GM23338 (cell line): Measurements from ENCODE around the gene SMARCA2. TPM values are rescaled to one million over a fixed set of nuclear protein-coding genes. Genes with fewer than 3 reads are reported as not detected.

Experiments
- ATAC-seq: fragments of 200-7000 bp; cut with Tn5 transposase; 3 replicates; pipeline ENCODE4 v1.9.1; 2020
- DNase-seq: peaks from one replicate; pipeline ENCODE4 v3.0.0-alpha.2; 2015; ENCODE audit warnings: low spot score
- H2AFZ ChIP-seq: fragments of 200-600 bp; sonication (generic); 2 replicates; pipeline ENCODE4 v1.8.0; 2016; ENCODE audit warnings: antibody characterized with exemption, mild to moderate bottlenecking, moderate library complexity
- H3F3A ChIP-seq: fragments of 200-600 bp; sonication (generic); replicated peaks from 2 replicates; pipeline ENCODE4 v1.8.0; 2017; ENCODE audit warnings: antibody characterized with exemption, mixed run types, low read depth
- H3K27ac ChIP-seq: fragments of 200-600 bp; sonication (generic); 2 replicates; pipeline ENCODE4 v1.6.1; 2016; ENCODE audit warnings: low read depth
- H3K27me3 ChIP-seq: fragments of 200-600 bp; sonication (generic); 2 replicates; pipeline ENCODE4 v1.8.0; 2016; ENCODE audit warnings: mild to moderate bottlenecking, mixed run types, moderate library complexity; ENCODE audit not compliant: insufficient read depth
- H3K36me3 ChIP-seq: fragments of 200-600 bp; sonication (generic); 2 replicates; pipeline ENCODE4 v1.8.0; 2016; ENCODE audit warnings: mild to moderate bottlenecking; ENCODE audit not compliant: insufficient read depth
- H3K4me1 ChIP-seq: fragments of 200-600 bp; sonication (generic); 2 replicates; pipeline ENCODE4 v1.8.0; 2016; ENCODE audit warnings: mild to moderate bottlenecking, moderate library complexity; ENCODE audit not compliant: insufficient read depth
- H3K4me2 ChIP-seq: fragments of 200-600 bp; sonication (generic); 2 replicates; pipeline ENCODE4 v1.7.1; 2017; ENCODE audit warnings: mixed run types
- H3K4me3 ChIP-seq: fragments of 200-600 bp; sonication (generic); 2 replicates; pipeline ENCODE4 v1.6.1; 2016; ENCODE audit warnings: mixed run types
- H3K79me2 ChIP-seq: fragments of 200-600 bp; sonication (generic); replicated peaks from 2 replicates; pipeline ENCODE4 v1.8.0; 2017; ENCODE audit warnings: mild to moderate bottlenecking; ENCODE audit not compliant: insufficient read depth
- H3K9me2 ChIP-seq: fragments of 200-600 bp; sonication (generic); 2 replicates; pipeline ENCODE4 v1.8.0; 2017; ENCODE audit not compliant: insufficient read depth
- H4K20me1 ChIP-seq: fragments of 200-600 bp; sonication (generic); replicated peaks from 2 replicates; pipeline ENCODE4 v1.8.0; 2017; ENCODE audit warnings: mild to moderate bottlenecking; ENCODE audit not compliant: insufficient read depth
- H3K27ac Mint-ChIP-seq: 2 replicates; pipeline ENCODE4 v1.8.0; 2020; ENCODE audit warnings: inconsistent platforms, mild to moderate bottlenecking, moderate library complexity, mixed read lengths
- H3K27me3 Mint-ChIP-seq: 3 replicates; pipeline ENCODE4 v1.8.0; 2022; ENCODE audit warnings: low read depth, mild to moderate bottlenecking, moderate library complexity, mixed read lengths, inconsistent platforms; ENCODE audit not compliant: insufficient read depth, poor library complexity
- H3K36me3 Mint-ChIP-seq: 3 replicates; pipeline ENCODE4 v1.8.0; 2021; ENCODE audit warnings: low read depth, mild to moderate bottlenecking, inconsistent platforms, moderate library complexity, mixed read lengths
- H3K4me1 Mint-ChIP-seq: 3 replicates; pipeline ENCODE4 v1.8.0; 2020; ENCODE audit warnings: mild to moderate bottlenecking, inconsistent platforms, mixed read lengths
- H3K4me3 Mint-ChIP-seq: 3 replicates; pipeline ENCODE4 v1.8.0; 2021; ENCODE audit warnings: moderate library complexity, mild to moderate bottlenecking, inconsistent platforms, mixed read lengths
- H3K9me3 Mint-ChIP-seq: 3 replicates; pipeline ENCODE4 v1.8.0; 2020; ENCODE audit warnings: moderate library complexity, mild to moderate bottlenecking, inconsistent platforms, mixed read lengths
- CREB1 ChIP-seq: fragments of 250-450 bp; sonication (Bioruptor Pico); IDR thresholded peaks from 2 replicates; pipeline ENCODE4 v1.5.0; 2020; ENCODE audit warnings: low read depth, mild to moderate bottlenecking, moderate library complexity
- EZH2 ChIP-seq: fragments of 200-600 bp; sonication (generic); IDR thresholded peaks from one replicate; pipeline ENCODE4 v1.8.0; 2017; ENCODE audit warnings: antibody characterized with exemption, mild to moderate bottlenecking, low read depth; ENCODE audit not compliant: unreplicated experiment
- EZH2phosphoT487 ChIP-seq: fragments of 200-600 bp; sonication (generic); IDR thresholded peaks from one replicate; pipeline ENCODE4 v1.8.1; 2018; ENCODE audit warnings: antibody characterized with exemption; ENCODE audit not compliant: unreplicated experiment
- NANOG ChIP-seq: IDR thresholded peaks from 2 replicates; pipeline ENCODE4 v1.6.1; 2016; ENCODE audit warnings: antibody characterized with exemption, borderline replicate concordance
- STAT1 ChIP-seq: IDR thresholded peaks from one replicate; pipeline ENCODE4 v1.6.1; 2016; ENCODE audit warnings: antibody characterized with exemption; ENCODE audit not compliant: unreplicated experiment
- ZNF114 ChIP-seq: fragments of 250-450 bp; sonication (Bioruptor Pico); IDR thresholded peaks from 2 replicates; pipeline ENCODE4 v1.5.0; 2020; ENCODE audit warnings: mild to moderate bottlenecking, moderate library complexity
- ZNF331 ChIP-seq: fragments of 250-450 bp; sonication (Bioruptor Pico); IDR thresholded peaks from 2 replicates; pipeline ENCODE4 v1.5.0; 2020; ENCODE audit warnings: low read depth, mild to moderate bottlenecking, moderate library complexity
- ZNF462 ChIP-seq: fragments of 250-450 bp; sonication (Bioruptor Pico); IDR thresholded peaks from 2 replicates; pipeline ENCODE4 v1.5.0; 2020; ENCODE audit warnings: mild to moderate bottlenecking, moderate library complexity
- polyA plus RNA-seq: library from polyadenylated mRNA; unstranded; fragments of >200 nt; fragmentation: Nextera tagmentation; extraction: Ambion mirVana; gene quantifications from 2 replicates; pipeline ENCODE4 v1.2.1, GENCODE V29; 2016
- total RNA-seq: library from RNA; depleted of rRNA; stranded (reverse); fragments of >200 nt; shearing (Covaris generic); gene quantifications from 2 replicates; pipeline ENCODE4 v1.2.3, GENCODE V29; 2014
- TF ChIP-seq, protein P1 (sequence below): IDR thresholded peaks from one replicate; pipeline ENCODE4 v1.6.1; 2018; ENCODE audit warnings: antibody characterized with exemption; ENCODE audit not compliant: unreplicated experiment
- TF ChIP-seq, protein P2 (sequence below), 2 experiments: fragments of 200-600 bp in 1 of 2; sonication (generic) in 1 of 2; conservative IDR thresholded peaks; 2 replicates each; pipeline versions ENCODE4 v1.5.1 to v1.6.1; 2016 to 2017; ENCODE audit warnings: antibody characterized with exemption in 2 of 2, low read depth in 2 of 2, mild to moderate bottlenecking in 2 of 2, moderate library complexity in 1 of 2

The SMARCA2 gene
- total and polyA plus RNA-seq, 2 experiments from 2014 or later = 21.7 to 21.9 TPM

DNA sequence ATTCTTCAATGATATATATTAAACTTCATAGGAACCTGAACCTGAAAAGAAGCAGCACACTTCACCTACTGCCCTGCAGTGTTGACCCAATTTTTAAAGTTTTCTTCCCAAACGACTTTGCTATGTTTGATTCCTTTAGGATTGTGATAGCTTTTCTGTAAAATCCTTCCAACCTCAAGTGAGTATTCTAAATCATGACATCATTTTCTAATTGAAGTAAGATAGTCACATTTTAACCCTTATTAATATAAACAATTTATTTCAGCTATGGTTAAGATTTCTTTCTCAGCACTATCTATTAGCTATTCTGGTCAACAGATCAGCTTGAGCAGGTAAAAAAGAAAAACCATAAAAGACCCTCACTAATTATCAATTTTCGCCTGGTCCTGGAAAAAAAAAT is 162.0 kb downstream of the SMARCA2 start (continued):
- TF ChIP-seq, protein P1, sequence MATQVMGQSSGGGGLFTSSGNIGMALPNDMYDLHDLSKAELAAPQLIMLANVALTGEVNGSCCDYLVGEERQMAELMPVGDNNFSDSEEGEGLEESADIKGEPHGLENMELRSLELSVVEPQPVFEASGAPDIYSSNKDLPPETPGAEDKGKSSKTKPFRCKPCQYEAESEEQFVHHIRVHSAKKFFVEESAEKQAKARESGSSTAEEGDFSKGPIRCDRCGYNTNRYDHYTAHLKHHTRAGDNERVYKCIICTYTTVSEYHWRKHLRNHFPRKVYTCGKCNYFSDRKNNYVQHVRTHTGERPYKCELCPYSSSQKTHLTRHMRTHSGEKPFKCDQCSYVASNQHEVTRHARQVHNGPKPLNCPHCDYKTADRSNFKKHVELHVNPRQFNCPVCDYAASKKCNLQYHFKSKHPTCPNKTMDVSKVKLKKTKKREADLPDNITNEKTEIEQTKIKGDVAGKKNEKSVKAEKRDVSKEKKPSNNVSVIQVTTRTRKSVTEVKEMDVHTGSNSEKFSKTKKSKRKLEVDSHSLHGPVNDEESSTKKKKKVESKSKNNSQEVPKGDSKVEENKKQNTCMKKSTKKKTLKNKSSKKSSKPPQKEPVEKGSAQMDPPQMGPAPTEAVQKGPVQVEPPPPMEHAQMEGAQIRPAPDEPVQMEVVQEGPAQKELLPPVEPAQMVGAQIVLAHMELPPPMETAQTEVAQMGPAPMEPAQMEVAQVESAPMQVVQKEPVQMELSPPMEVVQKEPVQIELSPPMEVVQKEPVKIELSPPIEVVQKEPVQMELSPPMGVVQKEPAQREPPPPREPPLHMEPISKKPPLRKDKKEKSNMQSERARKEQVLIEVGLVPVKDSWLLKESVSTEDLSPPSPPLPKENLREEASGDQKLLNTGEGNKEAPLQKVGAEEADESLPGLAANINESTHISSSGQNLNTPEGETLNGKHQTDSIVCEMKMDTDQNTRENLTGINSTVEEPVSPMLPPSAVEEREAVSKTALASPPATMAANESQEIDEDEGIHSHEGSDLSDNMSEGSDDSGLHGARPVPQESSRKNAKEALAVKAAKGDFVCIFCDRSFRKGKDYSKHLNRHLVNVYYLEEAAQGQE = no peak
- TF ChIP-seq CREB1 (no peak), EZH2phosphoT487 (no peak), ZNF331 (CRISPR knock-in tag) (no peak), EZH2 (no peak), STAT1 (no peak), ZNF114 (CRISPR knock-in tag) (no peak), NANOG (no peak)
- TF ChIP-seq, protein P2, sequence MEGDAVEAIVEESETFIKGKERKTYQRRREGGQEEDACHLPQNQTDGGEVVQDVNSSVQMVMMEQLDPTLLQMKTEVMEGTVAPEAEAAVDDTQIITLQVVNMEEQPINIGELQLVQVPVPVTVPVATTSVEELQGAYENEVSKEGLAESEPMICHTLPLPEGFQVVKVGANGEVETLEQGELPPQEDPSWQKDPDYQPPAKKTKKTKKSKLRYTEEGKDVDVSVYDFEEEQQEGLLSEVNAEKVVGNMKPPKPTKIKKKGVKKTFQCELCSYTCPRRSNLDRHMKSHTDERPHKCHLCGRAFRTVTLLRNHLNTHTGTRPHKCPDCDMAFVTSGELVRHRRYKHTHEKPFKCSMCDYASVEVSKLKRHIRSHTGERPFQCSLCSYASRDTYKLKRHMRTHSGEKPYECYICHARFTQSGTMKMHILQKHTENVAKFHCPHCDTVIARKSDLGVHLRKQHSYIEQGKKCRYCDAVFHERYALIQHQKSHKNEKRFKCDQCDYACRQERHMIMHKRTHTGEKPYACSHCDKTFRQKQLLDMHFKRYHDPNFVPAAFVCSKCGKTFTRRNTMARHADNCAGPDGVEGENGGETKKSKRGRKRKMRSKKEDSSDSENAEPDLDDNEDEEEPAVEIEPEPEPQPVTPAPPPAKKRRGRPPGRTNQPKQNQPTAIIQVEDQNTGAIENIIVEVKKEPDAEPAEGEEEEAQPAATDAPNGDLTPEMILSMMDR (conservative IDR thresholded peaks at IDR 0.05; ENCODE audit: low read depth in 2 of 2) = no peak

- H4K20me1 ChIP-seq = no peaks in the 10 kb centered on the region
- TF ChIP-seq, protein P2 (conservative IDR thresholded peaks at IDR 0.05; ENCODE audit: low read depth in 2 of 2) = no peak
- no peak for TF ChIP-seq ZNF462 (CRISPR knock-in tag)
Observed at GRCh38 chr9:2178034-2178734, 163.0 kb downstream of the SMARCA2 start.

More at GRCh38 chr9:2178034-2178734, 163.0 kb downstream of the SMARCA2 start:
- Histone ChIP-seq H3F3A (0 out of 2 replicates have a peak, but pooled peaks cover 6% of the 10 kb centered on the region), H3K4me1 (peaks cover 33% of the 10 kb centered on the region), H3K79me2 (no peaks in the 10 kb centered on the region), H3K27me3 (no peaks in the 10 kb centered on the region), H3K9me2 (0 out of 2 replicates have a peak, but pooled peaks cover 4% of the 10 kb centered on the region), H3K27ac (peak overlapping the region; percentile 93; the same call in 1 of the 2 replicates), H3K4me2 (peak overlapping the region; percentile 9; the same call in 1 of the 2 replicates), H3K4me3 (no peak overlapping the region), H2AFZ (no peak overlapping the region), H3K36me3 (no peaks in the 10 kb centered on the region)
- H3K9me3 Mint-ChIP-seq = no peaks in the 10 kb centered on the region
- DNase-seq = no peak
- no peak overlapping the region for H3K4me3 Mint-ChIP-seq
- peaks cover 5% of the 10 kb centered on the region for H3K27me3 Mint-ChIP-seq
- H3K27ac Mint-ChIP-seq = peak overlapping the region; percentile 44; the same call in 1 of the 2 replicates
- no peaks in the 10 kb centered on the region; the same call in 2 of the 3 replicates for H3K36me3 Mint-ChIP-seq
- peaks cover 40% of the 10 kb centered on the region for H3K4me1 Mint-ChIP-seq
- no peak for ATAC-seq
